Stimulated activated CD4-positive, alpha-beta T cell treated with anti-CD3 and anti-CD28 coated beads, Interleukin-2, amount 100 ng/mL, for 4 hours (primary cell): ENCODE measurements around the gene NKD1.
"Not testable (repeated sequence)": the region's sequence is repeated elsewhere in the genome, so short reads cannot be mapped to it uniquely, and the experiment has no call there.

ENCODE experiments used
- DNase-seq: peaks from one replicate; pipeline ENCODE4 v3.0.0-alpha.2; 2020; ENCODE audit warnings: low read depth

Gene NKD1

DNA sequence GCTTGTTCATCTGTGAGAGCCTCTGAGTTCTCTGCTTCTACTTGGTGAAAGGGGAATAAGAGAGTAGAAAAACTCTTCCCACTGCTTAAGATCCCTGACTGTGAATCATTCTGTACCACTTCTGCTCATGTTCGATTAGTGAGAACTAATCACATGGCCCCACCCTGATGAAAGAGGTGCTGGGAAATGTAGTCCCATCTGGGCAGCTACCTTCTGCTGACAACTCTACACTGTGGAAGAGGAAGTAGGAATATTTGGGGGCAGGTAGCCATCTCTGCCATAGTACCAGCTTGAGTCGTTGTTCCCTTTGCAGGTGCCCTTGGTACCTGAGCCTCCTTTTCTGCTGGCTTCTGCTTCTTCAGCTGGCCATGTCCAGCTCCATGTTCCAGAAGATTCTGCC lies 29.9 kb downstream of the NKD1 start:
- no peak for DNase-seq

DNA sequence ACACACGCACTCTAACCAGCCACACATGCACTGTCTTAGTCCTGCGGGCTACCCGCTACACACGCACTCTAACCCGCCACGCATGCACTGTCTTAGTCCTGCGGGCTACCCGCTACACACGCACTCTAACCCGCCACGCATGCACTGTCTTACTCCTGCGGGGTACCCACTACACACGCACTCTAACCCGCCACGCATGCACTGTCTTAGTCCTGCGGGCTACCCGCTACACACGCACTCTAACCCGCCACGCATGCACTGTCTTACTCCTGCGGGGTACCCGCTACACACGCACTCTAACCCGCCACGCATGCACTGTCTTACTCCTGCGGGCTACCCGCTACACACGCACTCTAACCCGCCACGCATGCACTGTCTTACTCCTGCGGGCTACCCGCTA lies 31.2 kb downstream of the NKD1 start:
- not testable (repeated sequence) for DNase-seq

DNA sequence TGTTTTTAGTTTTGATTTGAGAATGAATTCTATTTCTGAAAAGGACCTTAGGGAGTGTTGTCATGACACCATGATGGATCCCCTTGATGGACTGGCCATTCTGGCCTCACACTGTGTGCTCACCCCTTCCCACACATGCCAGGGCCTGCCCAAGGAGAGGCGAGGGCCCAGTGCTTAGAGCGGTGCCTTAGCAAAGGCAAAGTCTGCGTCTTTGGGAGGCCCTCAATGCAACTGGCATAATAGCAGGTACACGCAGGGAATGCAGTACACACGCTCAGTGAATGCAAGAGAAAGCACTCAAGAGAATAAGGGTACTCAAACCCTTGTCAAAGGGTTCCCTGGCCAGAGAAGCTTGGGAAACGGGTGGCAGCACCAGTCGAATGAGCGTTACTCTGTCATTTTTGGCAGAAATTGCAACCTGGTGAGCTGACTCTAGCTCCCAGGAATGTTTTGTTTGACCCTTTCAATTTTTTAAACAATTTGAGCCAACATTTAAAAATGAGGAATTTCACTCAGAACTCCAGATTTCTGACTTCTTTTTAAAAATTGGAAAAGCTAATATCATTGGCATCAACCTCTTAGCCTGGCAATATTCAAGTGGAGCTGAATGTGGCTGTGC lies 32.1 kb downstream of the NKD1 start:
- no peak for DNase-seq

DNA sequence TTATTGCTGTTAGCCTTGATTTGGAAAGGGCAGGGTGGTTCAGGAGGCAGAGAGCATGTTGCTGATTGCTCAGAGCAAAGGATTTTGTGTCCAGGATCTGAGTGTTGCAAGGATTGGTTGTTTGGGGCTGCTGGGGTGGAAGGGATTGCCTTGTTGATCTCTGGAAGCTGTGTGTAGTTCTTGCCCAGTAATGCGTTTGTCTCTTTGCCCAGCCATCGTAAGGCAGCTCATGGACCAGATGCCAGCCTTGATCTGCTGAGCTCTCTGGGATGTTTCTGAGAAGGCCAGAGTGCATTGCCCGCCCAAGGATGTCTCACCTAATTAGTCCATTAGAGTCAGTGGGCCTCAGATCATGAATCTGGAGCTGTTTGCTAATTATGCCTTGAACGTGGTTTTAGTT lies 33.6 kb downstream of the NKD1 start:
- no peak for DNase-seq

DNA sequence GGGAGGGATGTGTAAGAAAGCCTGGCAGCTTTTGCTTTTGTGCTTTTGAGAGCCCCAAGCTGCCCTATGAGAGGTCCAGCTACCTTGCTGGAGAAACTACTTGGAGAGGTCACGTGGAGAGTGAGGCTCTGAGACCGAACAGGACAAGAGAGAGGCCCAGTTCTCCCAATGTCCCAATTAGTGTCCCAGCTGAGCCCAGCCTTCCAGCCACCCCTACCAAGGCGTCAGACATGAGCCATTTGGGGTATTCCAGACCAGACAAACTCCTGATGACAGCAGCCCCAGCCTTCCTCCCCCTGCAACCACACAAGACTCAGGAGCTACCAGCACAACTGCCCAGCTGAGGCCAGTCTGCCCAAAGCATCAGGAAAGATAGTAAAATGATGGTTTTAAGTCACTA lies 35.0 kb downstream of the NKD1 start:
- no peak for DNase-seq

DNA sequence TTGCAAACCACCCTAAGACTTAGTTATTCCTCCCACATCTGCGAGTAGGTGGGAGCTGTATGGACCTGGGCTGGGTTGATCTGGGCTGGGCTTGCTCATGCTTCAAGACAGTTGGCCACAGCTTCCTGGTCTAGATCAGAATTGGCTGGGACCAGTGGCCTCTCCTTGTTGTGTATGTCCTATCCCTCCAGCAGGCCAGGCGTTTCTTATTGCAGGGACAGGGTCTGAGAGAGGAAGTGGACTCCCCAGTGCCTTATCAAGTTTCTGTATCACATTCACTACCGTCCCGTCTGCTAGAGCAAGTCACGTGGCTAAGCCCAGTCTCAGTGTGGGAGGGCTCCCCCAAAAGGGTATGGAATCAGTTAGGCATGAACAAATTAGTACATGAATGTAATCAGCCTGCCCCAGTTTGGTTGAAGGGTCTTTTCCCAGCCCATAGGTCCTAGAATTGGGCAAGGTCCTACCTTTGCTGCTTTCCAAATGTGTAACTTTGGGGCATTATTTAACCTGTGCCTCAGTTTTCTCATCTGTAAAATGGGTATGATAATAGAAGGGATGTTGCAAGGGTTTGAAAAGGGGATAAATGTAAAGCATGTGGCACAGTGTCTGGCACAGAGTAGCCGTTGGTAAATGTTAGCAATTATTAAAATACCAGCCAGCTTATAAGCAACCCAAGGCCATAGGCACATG lies 36.0 kb downstream of the NKD1 start:
- DNase-seq, result no peak

DNA sequence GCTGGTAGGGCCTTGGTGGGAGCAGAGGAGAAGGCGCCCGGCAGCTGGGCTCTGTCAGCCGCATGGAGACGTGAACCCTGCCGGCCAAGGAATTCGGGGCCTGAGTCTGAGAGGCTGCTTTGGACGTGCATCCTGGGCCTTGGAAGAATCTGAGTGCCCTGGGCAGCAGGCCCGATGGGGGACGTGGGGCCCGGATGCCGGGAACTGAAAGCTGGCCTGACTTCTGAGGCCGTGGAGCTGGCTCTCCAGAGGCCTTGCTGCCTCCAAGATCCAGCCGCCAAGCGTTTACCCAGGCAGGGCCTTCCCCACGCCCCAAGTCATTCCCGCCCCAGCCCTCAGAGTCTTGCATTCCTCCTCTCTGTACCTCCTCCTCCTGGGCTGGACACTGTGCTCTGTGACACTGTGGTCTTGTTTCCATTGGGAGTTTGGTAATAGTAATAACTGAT lies 37.2 kb downstream of the NKD1 start:
- DNase-seq, result no peak

DNA sequence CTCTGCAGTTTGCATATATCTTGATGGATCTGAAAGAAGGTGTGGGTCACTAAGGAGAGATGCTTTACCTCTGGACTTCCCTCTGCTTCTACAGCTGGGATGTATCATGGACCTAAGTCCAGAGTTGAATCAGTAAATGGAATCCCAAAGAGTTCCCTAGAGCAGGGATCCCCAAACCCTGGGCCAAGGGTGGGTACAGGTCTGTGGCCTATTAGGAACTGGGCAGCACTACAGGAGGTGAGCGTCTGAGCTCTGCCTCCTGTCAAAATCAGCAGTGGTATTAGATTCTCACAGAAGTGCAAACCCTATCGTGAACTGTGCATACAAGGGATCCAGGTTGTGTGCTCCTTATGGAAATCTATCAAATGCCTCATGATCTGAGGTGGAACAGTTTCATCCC lies 39.3 kb downstream of the NKD1 start:
- no peak for DNase-seq

DNA sequence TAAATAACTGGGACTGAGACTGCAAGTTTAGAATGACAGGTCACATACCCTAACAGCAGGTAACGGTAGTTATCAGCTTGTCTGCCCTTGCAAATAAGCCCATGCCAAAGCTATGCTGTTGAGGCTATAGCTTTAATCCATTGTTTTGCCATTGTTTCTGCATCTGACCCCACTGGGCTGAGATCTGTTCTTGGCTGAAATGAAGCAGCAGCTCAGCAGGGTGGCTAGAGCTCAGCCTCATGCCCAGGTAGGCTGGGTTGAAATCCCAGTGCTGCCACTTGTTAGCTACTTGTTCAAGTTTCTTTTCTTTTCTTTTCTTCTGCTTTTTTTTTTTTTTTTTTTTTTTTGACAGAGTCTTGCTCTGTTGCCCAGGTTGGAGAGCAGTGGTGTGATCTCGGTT lies 40.1 kb downstream of the NKD1 start:
- DNase-seq, result no peak

DNA sequence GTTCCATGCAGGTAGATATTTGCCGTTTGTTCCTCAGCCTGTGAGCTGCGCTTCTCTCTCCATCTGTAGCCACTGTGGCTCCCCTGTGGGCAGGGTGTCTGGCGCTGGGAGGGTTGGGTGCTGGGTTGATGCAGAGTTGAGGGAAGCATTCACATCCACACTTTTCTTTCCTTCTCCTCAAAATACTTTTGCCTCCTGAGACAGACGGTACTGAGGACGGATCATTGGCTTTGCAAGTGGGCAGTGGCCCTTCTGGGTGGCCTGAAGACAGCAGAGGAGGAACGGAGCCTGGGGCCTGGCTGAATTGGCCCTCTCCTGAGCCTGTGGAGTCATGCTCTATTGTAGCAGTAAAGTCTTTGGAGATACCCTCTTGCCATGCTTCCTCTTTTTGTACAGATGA lies 43.0 kb downstream of the NKD1 start:
- DNase-seq, result no peak

DNA sequence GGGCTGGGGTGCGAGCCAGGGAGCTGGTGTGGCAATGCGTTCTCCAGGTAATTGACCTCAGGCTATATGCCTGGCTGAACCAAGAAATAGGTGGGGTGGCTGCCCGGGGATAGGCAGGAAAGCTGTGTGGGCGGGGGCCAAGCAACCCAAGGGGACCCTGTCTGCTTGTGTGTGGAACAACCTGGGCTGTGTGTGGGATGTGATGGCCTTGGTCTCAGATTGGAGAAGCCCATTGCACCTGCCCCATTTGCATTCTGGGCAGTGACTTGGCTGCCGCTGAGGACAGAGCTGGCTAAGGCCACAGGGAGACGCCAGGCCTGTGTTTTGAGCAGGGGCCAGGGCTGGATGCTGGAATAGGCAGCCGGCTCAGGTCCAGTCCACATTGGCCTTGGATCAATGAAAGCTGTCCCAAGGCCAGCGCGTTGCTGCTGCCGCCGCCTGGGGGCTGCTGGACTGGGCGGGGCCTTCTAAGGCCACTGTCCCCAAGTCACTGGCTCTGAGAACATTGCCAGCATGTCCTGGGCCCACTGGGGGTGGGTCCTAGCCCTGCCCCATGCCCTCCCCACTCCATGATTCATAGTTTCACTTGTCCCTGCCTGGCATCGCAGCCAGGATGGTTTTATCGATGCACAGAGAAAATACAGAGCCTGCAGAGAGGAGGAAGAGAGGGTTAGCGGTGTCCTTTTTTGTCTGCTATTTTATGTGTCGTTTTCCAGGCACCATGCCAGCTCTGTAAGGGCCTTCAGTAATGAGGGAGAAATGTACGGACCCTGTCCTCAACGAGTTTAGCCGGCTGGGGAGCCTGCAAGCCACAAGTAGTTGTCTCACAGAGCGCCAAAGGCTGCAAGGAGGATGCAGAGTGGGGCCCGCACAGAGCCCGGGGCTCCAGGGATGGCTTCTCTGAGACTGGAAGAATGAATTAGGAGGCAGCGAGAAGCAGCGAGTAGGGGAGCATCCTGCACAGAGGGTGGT lies 43.9 kb downstream of the NKD1 start:
- DNase-seq, result no peak

DNA sequence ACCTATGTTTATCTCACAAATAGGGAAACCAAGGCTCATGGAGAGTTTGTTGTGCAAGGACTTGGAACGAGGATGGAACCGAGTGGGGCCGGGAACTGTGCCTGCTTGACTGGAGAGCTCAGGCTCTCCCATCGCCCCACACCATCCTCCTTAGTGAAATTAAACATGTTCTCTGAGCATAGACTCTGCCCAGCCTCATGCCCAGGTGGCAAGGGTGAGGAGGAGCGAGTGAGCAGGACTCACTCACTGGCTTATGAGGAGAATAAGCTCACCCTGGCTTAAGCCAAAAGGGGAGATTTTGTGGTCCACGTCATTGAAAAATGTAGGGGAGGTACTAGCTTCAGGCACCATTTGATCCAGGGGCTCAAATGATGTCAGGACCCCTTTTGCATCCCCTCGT lies 44.8 kb downstream of the NKD1 start:
- DNase-seq, result no peak

DNA sequence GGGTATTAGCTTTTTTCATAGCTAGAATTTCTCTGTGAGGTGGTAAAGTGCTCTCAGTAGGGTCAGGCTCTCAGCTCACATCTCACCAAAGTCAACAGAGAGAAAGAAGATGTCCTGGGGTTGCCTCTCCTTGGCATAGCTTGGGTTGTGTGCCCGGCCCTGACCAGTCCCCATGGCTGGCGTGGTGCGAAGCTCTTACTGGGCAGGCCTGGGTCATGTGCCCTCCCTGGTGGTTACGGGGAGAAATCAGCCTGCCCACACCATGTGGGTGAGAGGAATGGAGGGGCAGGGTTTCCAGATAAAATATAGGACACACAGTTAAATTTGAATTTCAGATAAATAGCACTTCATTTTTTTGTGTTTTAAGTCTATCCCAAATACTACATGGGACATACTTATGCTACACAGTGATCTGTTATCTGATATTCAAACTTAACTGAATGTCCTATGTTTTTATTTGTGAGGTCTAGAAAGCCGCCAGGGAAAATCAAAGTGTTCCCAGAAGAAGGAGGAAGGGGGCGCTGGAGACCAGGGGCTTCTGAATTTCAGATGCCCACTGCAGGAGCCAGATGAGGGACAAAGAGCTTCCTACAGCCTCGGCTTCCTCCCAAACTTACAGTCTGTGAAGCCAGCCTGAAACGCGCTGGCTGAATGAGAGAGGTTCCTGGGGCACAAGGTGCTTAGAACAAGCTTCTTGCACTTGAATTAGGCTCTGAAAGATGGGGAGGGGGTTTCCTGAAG lies 45.4 kb downstream of the NKD1 start:
- DNase-seq, result no peak

DNA sequence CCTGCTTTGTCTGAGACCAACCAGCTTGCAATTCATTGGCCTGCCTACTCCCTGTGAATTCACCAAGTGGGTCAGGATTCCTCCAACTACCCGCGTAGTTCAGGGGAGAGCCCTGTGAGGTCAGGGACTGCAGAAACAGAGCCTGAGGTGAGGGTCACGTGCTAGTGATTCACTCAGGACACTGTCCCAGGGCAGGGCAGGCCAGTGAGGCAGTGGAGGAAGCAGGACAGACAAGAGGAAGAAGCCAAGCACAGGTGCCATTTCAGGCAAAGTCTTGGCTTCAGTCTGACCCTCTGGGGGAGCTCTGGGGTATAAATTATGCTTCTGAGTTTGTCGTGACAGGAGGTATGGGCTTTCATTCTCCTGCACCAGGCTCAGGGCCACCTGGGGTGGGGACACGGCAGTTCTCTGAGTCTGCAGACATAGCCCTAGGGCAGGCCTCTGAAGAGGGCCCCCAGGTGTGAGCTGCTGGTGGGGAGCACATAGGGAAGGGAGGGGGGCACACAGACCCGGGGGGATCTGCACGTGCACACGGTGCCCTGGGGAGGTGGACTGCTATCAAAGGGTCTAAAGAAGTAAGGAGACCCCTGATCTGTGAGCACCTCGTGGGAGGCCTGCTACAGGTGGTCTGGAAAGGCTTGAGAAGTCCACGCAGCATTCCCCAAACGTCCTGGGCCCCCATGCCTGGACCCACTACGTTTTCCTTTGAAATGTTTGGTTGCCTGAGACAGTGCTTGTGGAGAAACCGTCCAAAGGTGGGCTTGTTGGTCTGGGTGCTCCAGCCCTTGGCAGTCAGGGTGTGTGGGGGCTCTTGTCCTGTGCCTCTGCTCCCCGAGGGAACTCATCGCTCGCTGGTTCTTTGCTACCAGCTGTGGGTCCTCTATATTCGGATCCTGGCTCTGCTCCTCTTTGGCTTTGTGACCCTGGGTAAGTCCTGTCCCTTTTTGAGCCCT lies 46.4 kb downstream of the NKD1 start:
- no peak for DNase-seq

DNA sequence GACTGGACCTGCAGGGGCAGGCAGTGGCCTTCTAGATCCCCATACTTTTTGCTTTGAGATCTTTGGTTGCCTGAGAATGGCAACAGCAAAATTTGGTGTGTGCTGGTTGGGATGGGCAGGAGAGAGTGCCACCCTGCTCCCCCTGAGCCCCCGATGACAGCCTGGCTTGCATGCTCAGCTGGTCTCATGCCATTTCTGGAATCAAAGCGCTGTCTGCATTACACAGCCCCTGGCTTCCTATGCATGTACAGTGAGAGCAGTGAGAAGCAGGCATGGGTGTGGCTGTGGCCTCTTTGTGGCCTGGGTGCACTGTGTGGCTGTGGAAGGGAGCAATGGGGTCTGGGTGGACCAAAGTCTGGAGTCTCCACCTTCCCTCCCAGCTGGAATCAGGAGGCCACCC lies 47.7 kb downstream of the NKD1 start:
- no peak for DNase-seq

DNA sequence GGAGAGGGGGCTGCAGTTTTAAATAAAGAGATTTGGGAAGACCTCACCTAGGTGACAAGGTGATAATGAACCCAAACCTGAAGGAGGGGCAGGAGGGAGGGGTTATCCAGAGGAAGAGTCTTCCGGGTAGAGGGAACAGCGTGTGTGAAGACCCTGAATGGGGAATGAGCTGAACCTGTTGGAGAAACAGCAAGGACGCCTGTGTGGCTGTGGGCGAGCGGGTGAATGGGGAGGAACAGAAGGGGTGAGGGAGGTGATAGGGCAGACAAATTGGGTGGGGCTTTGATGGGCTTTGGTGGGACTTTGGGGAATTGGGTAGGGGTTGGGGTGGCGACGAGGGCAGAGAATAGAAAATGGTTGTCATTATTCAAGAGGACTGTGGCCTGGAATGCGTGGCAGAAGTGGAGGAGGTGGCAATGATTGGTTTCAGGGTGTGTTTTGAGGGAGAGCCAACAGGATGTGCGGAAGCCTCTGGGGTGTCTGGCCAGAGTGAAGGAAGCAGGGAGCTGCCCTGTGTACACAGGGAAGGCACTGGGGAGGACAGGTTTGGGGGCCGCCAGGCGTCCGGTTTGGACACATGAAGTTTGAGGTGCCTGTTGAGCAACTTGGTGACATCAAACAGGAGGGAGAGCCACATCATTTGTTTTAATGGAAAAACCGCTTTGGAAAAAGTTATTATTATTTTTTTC lies 48.7 kb downstream of the NKD1 start:
- no peak for DNase-seq

DNA sequence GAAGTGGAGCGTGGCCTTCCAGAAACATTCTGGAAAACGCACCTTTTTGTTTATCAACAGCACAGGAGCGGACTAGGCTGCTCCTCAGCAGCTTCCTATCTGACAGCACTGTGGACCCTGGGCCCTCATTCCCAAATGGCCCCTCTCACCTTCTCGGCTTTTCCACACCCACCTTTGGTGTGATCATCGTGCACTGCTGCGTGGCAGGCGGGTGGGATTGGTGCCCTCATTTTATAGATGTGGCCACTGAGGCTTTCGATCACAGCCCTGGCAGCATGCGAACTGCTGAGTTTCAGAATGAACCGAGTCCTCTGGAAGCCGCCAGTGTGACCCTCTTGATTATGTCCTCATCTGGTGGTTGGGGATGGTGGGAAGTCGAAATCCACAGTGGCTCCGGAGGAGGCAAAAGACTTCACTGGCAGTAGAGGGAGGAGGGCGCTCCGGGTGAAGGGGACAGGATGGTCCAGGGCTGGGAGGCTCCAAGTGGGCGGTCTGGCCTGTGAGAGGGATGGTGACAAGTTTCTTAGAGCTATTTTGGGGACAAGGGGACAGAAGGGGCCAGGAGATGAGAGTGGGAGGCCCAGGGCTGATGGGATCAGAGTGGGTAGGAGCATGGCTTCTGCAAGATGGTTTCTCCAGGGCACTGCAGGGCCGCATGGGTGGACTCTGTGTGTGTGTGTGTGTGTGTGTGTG lies 49.5 kb downstream of the NKD1 start:
- no peak for DNase-seq

DNA sequence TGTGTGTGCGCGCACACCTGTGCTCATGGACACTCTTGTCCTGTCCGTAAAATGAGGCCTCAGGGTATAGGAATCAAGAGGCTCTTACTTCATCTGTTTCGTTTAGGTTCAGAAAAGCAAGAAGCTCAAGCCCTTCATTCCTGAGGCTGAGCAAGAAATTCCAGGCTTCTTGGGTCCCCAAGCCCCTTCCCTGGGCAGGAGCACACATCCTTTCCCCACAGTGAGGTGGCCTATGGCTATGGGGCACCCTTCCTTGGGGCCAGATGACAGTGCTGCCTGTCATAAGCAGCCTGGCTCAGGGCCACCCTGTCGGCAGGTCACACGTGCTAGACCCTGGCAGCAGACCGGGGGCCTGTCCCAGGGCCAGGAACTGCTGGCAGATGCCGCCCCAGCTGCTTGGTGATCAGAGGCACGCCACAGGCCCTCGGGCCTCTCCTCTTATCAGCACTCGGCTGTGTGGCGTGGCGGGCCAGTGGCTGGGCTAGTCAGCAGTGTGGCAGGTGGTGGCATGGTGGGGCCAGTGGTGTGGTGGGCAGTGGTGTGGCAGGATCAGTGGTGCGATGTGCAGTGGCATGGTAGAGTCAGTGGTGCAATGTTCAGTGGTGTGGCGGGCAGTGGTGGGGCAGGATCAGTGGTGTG lies 50.2 kb downstream of the NKD1 start:
- DNase-seq, result no peak

DNA sequence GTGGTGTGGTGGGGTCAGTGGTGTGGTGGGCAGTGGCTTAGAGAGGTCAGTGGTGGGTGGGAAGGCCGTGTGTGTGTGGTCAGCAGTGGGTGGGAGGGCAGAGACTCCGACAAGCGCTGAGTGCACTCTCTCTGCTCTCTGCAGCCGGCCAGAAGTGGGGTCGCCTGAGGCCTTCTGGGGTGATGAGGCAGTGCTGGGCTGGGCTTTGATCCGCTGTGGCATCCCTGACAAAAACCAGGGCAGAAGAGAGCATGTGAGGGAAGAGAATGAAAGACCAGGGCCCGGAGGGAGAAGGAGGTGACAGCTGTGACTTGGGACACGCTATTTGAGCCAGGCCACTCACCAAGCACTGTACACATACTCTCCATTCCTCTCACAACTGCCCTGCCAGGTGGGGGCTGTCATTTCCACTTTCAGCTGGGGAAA lies 50.8 kb downstream of the NKD1 start:
- no peak for DNase-seq
